ENCODE results near the gene TMEM43. TPM values are rescaled to one million over a fixed set of nuclear protein-coding genes. Genes with fewer than 3 reads are reported as not detected.
A peak's percentile ranks its signal among the peaks of the same experiment; 100 is the strongest.

TMEM43 gene
- total and polyA plus RNA-seq, 2 of the 13 experiments (the other 11 are each of a cell fraction or from before 2014, with no cell fraction given): 48.9 to 50.5 TPM

DNA sequence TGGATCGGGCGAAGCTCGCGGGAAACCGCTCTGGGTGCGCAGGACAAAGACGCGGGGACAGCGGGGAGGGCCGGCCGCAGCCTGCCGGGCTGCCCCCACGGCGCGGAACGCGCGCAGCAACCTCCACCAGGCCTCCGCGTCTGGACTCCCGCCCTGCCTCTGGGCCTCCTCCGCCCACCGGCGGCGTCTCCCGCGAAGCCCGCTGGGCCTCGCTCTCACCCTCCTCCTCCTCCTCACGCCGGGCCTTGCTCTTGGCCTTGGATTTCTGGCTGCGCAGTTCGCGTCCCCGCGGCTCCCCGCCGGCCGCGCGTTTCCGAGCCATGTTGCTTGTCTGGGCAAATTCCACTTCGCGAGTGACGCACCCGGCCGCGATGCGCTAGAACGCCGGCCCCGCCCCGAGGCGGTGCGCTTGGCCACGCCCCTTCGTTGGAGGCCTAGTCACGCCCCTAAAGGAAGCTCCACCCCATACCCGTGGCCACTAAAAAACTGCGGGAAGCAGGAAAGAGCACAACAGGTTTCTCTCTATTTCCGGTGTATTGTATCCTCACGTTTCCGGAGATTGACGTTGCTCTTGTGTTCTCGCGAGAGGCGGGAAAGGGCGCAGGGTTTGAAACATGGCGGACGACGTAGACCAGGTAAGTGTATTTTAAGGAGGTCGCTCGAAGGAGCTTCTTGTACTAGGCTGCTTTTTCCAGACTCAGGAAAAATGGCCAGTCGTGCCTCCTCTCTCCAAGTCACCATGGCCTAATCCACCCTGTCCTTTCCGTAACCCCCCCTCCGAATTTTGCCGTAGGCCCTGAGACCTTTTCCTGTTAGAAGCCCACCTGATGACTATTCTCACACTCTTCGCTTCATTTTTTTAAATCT, 53.6 kb downstream of the TMEM43 start, which contains the start of the genes LSM3 and XPC (continued):
- TF ChIP-seq, protein P1, sequence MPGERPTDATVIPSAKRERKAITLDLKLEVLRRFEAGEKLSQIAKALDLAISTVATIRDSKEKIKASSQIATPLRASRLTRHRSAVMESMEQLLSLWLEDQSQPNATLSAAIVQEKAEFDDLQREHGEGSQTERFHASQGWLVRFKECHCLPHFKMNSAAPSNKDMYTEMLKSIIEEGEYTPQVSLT (CRISPR knock-in tag; IDR thresholded peaks at IDR 0.05; ENCODE audit: borderline replicate concordance, low read depth): no peak
- TF ChIP-seq NFIC (IDR thresholded peaks at IDR 0.05; ENCODE audit: low read length) (0 out of 2 replicates have a peak, but pooled peaks have one; percentile 42), ZNF777 (CRISPR knock-in tag; IDR thresholded peaks at IDR 0.05) (0 out of 2 replicates have a peak, but pooled peaks have one; percentile 28), SMYD3 (CRISPR knock-in tag; IDR thresholded peaks at IDR 0.05) (no peak), MTF2 (CRISPR knock-in tag; IDR thresholded peaks at IDR 0.05; ENCODE audit: borderline replicate concordance) (peak; percentile 70; the same call in 1 of the 2 replicates), ZNF501 (CRISPR knock-in tag; IDR thresholded peaks at IDR 0.05) (peak; percentile 96), ZBTB7B (CRISPR knock-in tag; IDR thresholded peaks at IDR 0.05) (no peak), ZNF484 (CRISPR knock-in tag; IDR thresholded peaks at IDR 0.05; ENCODE audit: borderline replicate concordance, low read depth) (0 out of 2 replicates have a peak, but pooled peaks have one; percentile 4), ZNF564 (CRISPR knock-in tag; IDR thresholded peaks at IDR 0.05) (peak; percentile 49; the same call in 1 of the 2 replicates), HES4 (CRISPR knock-in tag; IDR thresholded peaks at IDR 0.05; ENCODE audit: borderline replicate concordance) (peak; percentile 75; the same call in 1 of the 2 replicates), SSRP1 (CRISPR knock-in tag; IDR thresholded peaks at IDR 0.05) (no peak), ZKSCAN1 (IDR thresholded peaks at IDR 0.05; ENCODE audit: low read length) (no peak), SYNCRIP (IDR thresholded peaks at IDR 0.05; ENCODE audit: insufficient read depth, low read depth, low read length) (no peak), GFI1 (CRISPR knock-in tag; IDR thresholded peaks at IDR 0.05; ENCODE audit: borderline replicate concordance) (peak; percentile 28; the same call in 1 of the 2 replicates), ZNF124 (CRISPR knock-in tag; IDR thresholded peaks at IDR 0.05) (no peak), MAZ (IDR thresholded peaks at IDR 0.05; ENCODE audit: borderline replicate concordance, low read depth, low read length) (peak; percentile 30; the same call in 1 of the 2 replicates), MAZ (CRISPR knock-in tag; IDR thresholded peaks at IDR 0.05; ENCODE audit: low read depth) (peak; percentile 92), ZNF788 (CRISPR knock-in tag; IDR thresholded peaks at IDR 0.05; ENCODE audit: borderline replicate concordance) (peak; percentile 85; the same call in 1 of the 2 replicates)
- TF ChIP-seq, protein P2, sequence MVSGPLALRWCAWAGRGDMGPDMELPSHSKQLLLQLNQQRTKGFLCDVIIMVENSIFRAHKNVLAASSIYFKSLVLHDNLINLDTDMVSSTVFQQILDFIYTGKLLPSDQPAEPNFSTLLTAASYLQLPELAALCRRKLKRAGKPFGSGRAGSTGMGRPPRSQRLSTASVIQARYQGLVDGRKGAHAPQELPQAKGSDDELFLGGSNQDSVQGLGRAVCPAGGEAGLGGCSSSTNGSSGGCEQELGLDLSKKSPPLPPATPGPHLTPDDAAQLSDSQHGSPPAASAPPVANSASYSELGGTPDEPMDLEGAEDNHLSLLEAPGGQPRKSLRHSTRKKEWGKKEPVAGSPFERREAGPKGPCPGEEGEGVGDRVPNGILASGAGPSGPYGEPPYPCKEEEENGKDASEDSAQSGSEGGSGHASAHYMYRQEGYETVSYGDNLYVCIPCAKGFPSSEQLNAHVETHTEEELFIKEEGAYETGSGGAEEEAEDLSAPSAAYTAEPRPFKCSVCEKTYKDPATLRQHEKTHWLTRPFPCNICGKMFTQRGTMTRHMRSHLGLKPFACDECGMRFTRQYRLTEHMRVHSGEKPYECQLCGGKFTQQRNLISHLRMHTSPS (CRISPR knock-in tag; IDR thresholded peaks at IDR 0.05; ENCODE audit: low read depth): no peak
- TF ChIP-seq, protein P3, sequence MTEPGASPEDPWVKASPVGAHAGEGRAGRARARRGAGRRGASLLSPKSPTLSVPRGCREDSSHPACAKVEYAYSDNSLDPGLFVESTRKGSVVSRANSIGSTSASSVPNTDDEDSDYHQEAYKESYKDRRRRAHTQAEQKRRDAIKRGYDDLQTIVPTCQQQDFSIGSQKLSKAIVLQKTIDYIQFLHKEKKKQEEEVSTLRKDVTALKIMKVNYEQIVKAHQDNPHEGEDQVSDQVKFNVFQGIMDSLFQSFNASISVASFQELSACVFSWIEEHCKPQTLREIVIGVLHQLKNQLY (CRISPR knock-in tag; IDR thresholded peaks at IDR 0.05): 0 out of 2 replicates have a peak, but pooled peaks have one; percentile 27
- TF ChIP-seq, protein P4, sequence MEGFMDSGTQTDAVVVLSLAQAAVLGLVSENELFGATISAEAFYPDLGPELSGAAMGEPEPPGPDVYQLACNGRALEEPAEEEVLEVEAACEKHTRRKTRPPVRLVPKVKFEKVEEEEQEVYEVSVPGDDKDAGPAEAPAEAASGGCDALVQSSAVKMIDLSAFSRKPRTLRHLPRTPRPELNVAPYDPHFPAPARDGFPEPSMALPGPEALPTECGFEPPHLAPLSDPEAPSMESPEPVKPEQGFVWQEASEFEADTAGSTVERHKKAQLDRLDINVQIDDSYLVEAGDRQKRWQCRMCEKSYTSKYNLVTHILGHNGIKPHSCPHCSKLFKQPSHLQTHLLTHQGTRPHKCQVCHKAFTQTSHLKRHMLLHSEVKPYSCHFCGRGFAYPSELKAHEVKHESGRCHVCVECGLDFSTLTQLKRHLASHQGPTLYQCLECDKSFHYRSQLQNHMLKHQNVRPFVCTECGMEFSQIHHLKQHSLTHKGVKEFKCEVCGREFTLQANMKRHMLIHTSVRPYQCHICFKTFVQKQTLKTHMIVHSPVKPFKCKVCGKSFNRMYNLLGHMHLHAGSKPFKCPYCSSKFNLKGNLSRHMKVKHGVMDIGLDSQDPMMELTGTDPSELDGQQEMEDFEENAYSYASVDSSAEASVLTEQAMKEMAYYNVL (CRISPR knock-in tag; IDR thresholded peaks at IDR 0.05; ENCODE audit: borderline replicate concordance): peak; percentile 81; the same call in 1 of the 2 replicates
- TF ChIP-seq, protein P5, sequence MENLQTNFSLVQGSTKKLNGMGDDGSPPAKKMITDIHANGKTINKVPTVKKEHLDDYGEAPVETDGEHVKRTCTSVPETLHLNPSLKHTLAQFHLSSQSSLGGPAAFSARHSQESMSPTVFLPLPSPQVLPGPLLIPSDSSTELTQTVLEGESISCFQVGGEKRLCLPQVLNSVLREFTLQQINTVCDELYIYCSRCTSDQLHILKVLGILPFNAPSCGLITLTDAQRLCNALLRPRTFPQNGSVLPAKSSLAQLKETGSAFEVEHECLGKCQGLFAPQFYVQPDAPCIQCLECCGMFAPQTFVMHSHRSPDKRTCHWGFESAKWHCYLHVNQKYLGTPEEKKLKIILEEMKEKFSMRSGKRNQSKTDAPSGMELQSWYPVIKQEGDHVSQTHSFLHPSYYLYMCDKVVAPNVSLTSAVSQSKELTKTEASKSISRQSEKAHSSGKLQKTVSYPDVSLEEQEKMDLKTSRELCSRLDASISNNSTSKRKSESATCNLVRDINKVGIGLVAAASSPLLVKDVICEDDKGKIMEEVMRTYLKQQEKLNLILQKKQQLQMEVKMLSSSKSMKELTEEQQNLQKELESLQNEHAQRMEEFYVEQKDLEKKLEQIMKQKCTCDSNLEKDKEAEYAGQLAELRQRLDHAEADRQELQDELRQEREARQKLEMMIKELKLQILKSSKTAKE (CRISPR knock-in tag; IDR thresholded peaks at IDR 0.05; ENCODE audit: borderline replicate concordance): no peak
